Adipocyte (in vitro differentiated cells): ENCODE data around the gene NFKB1.

Source experiments
- DNase-seq: peaks from one replicate; pipeline ENCODE4 v3.0.0-alpha.2; 2015; ENCODE audit warnings: low read depth
- H3K27me3 ChIP-seq: replicated peaks from 2 replicates; pipeline ENCODE4 v1.7.0; 2013; ENCODE audit warnings: mild to moderate bottlenecking, low read length, moderate library complexity; ENCODE audit not compliant: control insufficient read depth, insufficient read depth
- H3K36me3 ChIP-seq: 2 replicates; pipeline ENCODE4 v1.7.0; 2013; ENCODE audit warnings: low read length, mild to moderate bottlenecking, moderate library complexity; ENCODE audit not compliant: control insufficient read depth, insufficient read depth, severe bottlenecking
- H3K4me1 ChIP-seq: 2 replicates; pipeline ENCODE4 v1.7.0; 2013; ENCODE audit warnings: mild to moderate bottlenecking, low read length, moderate library complexity; ENCODE audit not compliant: control insufficient read depth, insufficient read depth
- H3K4me3 ChIP-seq: 2 replicates; pipeline ENCODE4 v1.7.0; 2013; ENCODE audit warnings: mild to moderate bottlenecking, low read length, moderate library complexity
- H3K9ac ChIP-seq: 2 replicates; pipeline ENCODE4 v1.7.0; 2013; ENCODE audit warnings: mild to moderate bottlenecking, low read length, moderate library complexity
- H3K9me3 ChIP-seq: 2 replicates; pipeline ENCODE4 v1.7.0; 2013; ENCODE audit warnings: mild to moderate bottlenecking, low read length, moderate library complexity; ENCODE audit not compliant: control insufficient read depth

Gene NFKB1

GRCh38 chr4:102500696-102501446 is at the start of gene NFKB1:
TSS of gene NFKB1 (plus strand) at chr4:102501359. CDS start at chr4:102525519, 24,160 bp downstream.
- H3K4me1 ChIP-seq: peaks cover 28% of the 10 kb centered on the region
- peak within 1 kb of the TSS; percentile 93 for H3K4me3 ChIP-seq
- H3K9me3 ChIP-seq: no peaks in the 10 kb centered on the region
- H3K36me3 ChIP-seq: no peaks in the 10 kb centered on the region
- no peaks in the 10 kb centered on the region for H3K27me3 ChIP-seq
- H3K9ac ChIP-seq: peak within 1 kb of the TSS; percentile 96
- peak; percentile 81 for DNase-seq

GRCh38 chr4:102452854-102453253 is 48.3 kb upstream of the NFKB1 start:
- Histone ChIP-seq H3K9me3 (no peaks in the 10 kb centered on the region), H3K4me1 (no peaks in the 10 kb centered on the region), H3K9ac (no peak overlapping the region), H3K4me3 (no peak overlapping the region), H3K27me3 (no peaks in the 10 kb centered on the region), H3K36me3 (no peaks in the 10 kb centered on the region)
- DNase-seq: no peak

GRCh38 chr4:102453827-102454226 is 47.3 kb upstream of the NFKB1 start:
- Histone ChIP-seq H3K9ac (no peak overlapping the region), H3K27me3 (no peaks in the 10 kb centered on the region), H3K36me3 (no peaks in the 10 kb centered on the region), H3K9me3 (no peaks in the 10 kb centered on the region), H3K4me3 (no peak overlapping the region), H3K4me1 (no peaks in the 10 kb centered on the region)
- DNase-seq: no peak

GRCh38 chr4:102454268-102454667 is 46.9 kb upstream of the NFKB1 start:
- Histone ChIP-seq H3K36me3 (no peaks in the 10 kb centered on the region), H3K9ac (no peak overlapping the region), H3K9me3 (no peaks in the 10 kb centered on the region), H3K4me1 (no peaks in the 10 kb centered on the region), H3K27me3 (no peaks in the 10 kb centered on the region), H3K4me3 (no peak overlapping the region)
- no peak for DNase-seq

- Histone ChIP-seq H3K36me3 (no peaks in the 10 kb centered on the region), H3K4me3 (no peak overlapping the region), H3K9me3 (no peaks in the 10 kb centered on the region), H3K4me1 (no peaks in the 10 kb centered on the region), H3K9ac (no peak overlapping the region), H3K27me3 (no peaks in the 10 kb centered on the region)
- DNase-seq: no peak
Measured at GRCh38 chr4:102454981-102455685, 46.0 kb upstream of the NFKB1 start.

DNA sequence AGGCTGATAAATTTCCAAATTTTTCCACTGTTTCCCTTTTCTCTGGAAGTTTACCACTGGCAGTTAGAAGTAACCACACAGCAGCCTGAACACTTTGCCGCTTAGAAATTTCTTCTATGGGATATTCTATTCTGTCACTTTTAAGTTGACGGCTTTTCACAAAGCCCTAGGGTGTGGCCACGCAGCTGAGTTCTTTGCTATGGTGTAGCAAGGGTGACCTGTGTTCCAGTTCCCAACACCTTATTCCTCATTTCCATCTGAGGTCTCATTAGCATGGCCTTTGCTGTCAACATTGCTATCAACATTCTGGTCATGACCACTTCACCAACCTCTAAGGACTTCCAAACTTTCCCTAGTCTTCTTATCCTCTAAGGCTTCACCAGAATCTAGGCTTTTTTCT is 45.4 kb upstream of the NFKB1 start:
- Histone ChIP-seq H3K27me3 (no peaks in the 10 kb centered on the region), H3K9ac (no peak overlapping the region), H3K36me3 (no peaks in the 10 kb centered on the region), H3K4me1 (no peaks in the 10 kb centered on the region), H3K9me3 (peaks cover 3% of the 10 kb centered on the region), H3K4me3 (no peak overlapping the region)
- DNase-seq: no peak

DNA sequence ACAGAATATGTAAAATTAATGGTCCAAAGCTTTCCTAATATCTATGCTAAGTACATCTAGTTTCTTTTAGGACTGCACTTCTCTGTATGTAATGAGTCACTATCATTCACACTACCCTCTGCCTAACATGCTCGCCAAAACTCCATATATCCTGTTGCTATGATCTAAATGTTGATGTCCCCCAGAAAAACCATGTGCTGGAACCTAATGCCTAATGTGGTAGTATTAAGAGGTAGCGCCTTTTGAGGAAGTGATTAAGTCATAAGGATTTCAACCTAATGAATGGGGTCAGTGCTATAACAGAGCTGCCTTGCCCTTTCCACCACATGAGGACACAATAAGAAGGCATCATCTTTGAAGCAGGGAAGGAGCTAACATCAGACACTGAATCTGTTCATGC is 34.9 kb upstream of the NFKB1 start:
- no peak for DNase-seq
- no peak overlapping the region for H3K9ac ChIP-seq
- no peaks in the 10 kb centered on the region for H3K27me3 ChIP-seq
- H3K36me3 ChIP-seq: no peaks in the 10 kb centered on the region
- peaks cover 9% of the 10 kb centered on the region for H3K9me3 ChIP-seq
- no peaks in the 10 kb centered on the region for H3K4me1 ChIP-seq
- no peak overlapping the region for H3K4me3 ChIP-seq

DNA sequence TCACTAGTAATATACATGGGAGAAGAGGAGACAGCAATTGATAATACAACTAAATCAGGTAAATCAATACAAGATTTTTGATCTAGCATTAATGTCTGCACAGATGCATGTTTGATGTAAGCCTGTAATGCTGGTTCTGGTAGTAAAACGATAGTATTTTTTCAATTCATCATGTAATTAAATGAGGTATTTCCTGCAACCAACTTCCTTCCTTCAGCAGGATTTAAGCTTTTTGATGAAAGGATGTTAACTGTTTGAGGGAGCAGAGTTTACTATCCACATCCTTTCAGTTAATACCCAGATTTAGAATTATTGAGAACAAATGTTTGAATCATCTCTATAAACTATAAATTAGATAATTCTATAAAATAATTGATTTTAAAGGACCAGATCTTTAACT is 31.4 kb upstream of the NFKB1 start:
- Histone ChIP-seq H3K27me3 (no peaks in the 10 kb centered on the region), H3K9me3 (no peaks in the 10 kb centered on the region), H3K4me1 (no peaks in the 10 kb centered on the region), H3K4me3 (no peak overlapping the region), H3K9ac (no peak overlapping the region), H3K36me3 (no peaks in the 10 kb centered on the region)
- DNase-seq: no peak

GRCh38 chr4:102472441-102473013 is 28.6 kb upstream of the NFKB1 start:
- H3K27me3 ChIP-seq: no peaks in the 10 kb centered on the region
- H3K4me1 ChIP-seq: no peaks in the 10 kb centered on the region
- H3K4me3 ChIP-seq: no peak overlapping the region
- no peak for DNase-seq
- H3K9ac ChIP-seq: no peak overlapping the region
- H3K36me3 ChIP-seq: no peaks in the 10 kb centered on the region
- no peaks in the 10 kb centered on the region for H3K9me3 ChIP-seq

- no peaks in the 10 kb centered on the region for H3K27me3 ChIP-seq
- no peaks in the 10 kb centered on the region for H3K4me1 ChIP-seq
- no peak overlapping the region for H3K9ac ChIP-seq
- no peak for DNase-seq
- no peak overlapping the region for H3K4me3 ChIP-seq
- H3K9me3 ChIP-seq: no peaks in the 10 kb centered on the region
- H3K36me3 ChIP-seq: no peaks in the 10 kb centered on the region
Measured at GRCh38 chr4:102473476-102473875, 27.7 kb upstream of the NFKB1 start.

GRCh38 chr4:102474736-102475504 is 26.2 kb upstream of the NFKB1 start:
- no peak overlapping the region for H3K9ac ChIP-seq
- no peaks in the 10 kb centered on the region for H3K36me3 ChIP-seq
- H3K9me3 ChIP-seq: no peaks in the 10 kb centered on the region
- no peak overlapping the region for H3K4me3 ChIP-seq
- no peaks in the 10 kb centered on the region for H3K27me3 ChIP-seq
- no peak for DNase-seq
- no peaks in the 10 kb centered on the region for H3K4me1 ChIP-seq
